H7 (cell line): ENCODE measurements around the gene TTYH2. TPM values are rescaled to one million over a fixed set of nuclear protein-coding genes. Genes with fewer than 3 reads are reported as not detected.

Experiments used
- DNase-seq: peaks from one replicate; pipeline ENCODE4 v3.0.0; 2012
- H3K27me3 ChIP-seq: 2 replicates; pipeline ENCODE4 v1.6.0; 2011; ENCODE audit warnings: mild to moderate bottlenecking, low read length; ENCODE audit not compliant: control insufficient read depth, insufficient read depth
- H3K36me3 ChIP-seq: replicated peaks from 2 replicates; pipeline ENCODE4 v1.5.1; 2011; ENCODE audit warnings: low read length; ENCODE audit not compliant: control insufficient read depth, insufficient read depth
- H3K4me3 ChIP-seq: 2 replicates; pipeline ENCODE4 v1.5.1; 2011; ENCODE audit warnings: low read depth, mild to moderate bottlenecking, control low read depth, low read length, moderate library complexity; ENCODE audit not compliant: insufficient read depth
- total RNA-seq: library from RNA; depleted of rRNA; stranded (reverse); fragments of >200 nt; shearing (Covaris generic); gene quantifications from 2 replicates; pipeline ENCODE4 v1.2.3, GENCODE V29; 2014

TTYH2 gene
- total RNA-seq, 1 experiment from 2014 or later, result 2.5 TPM

GRCh38 chr17:74230896-74231295, 17.5 kb downstream of the TTYH2 start:
- no peaks in the 10 kb centered on the region for H3K27me3 ChIP-seq
- no peaks in the 10 kb centered on the region; the same call in 1 of the 2 replicates for H3K36me3 ChIP-seq
- H3K4me3 ChIP-seq, result no peak overlapping the region
- DNase-seq, result no peak

GRCh38 chr17:74231928-74232907, 18.8 kb downstream of the TTYH2 start:
- Histone ChIP-seq H3K4me3 (no peak overlapping the region), H3K36me3 (no peaks in the 10 kb centered on the region), H3K27me3 (no peaks in the 10 kb centered on the region)
- DNase-seq, result no peak

DNA sequence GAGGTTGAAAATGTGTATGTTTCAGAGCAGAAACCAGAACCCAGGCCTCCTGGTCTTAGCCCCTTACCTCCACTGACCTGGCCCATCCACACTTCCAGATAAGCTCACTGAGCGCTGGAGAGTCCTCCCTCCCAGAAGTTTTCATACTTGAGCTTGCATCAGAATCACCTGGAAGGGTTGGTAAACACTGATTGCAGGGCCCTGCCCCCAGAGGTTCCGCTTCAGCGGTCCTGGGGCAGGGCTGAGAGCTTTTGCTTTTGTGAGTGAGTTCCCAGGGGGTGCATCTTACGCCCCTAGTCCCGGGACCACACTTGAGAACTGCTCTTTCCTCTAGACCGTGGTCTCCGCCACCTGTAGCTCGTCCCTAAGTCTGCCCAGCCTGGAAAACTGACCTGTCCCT, 20.6 kb downstream of the TTYH2 start:
- no peaks in the 10 kb centered on the region for H3K27me3 ChIP-seq
- no peak overlapping the region for H3K4me3 ChIP-seq
- DNase-seq, result no peak
- H3K36me3 ChIP-seq, result no peaks in the 10 kb centered on the region

DNA sequence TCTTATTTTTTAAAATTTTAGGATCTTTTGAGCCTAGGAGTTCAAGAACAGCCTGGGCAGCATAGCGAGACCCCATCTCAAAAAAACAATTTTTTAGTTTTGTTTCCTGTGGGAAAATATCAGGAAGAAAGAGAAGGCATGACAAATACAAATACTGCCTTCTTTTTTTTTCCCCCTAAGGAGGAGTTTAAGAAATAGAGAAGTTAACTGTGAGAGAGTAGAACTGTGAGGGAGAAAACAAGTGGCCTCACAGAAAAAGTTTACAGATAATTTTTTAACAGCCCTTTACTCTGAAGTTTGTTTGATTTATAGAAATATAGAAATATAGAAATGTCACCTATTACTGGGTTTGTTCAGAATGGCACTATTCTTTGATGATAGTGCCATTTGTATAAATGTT, 21.1 kb downstream of the TTYH2 start:
- Histone ChIP-seq H3K4me3 (no peak overlapping the region), H3K27me3 (no peaks in the 10 kb centered on the region), H3K36me3 (no peaks in the 10 kb centered on the region)
- DNase-seq, result no peak

DNA sequence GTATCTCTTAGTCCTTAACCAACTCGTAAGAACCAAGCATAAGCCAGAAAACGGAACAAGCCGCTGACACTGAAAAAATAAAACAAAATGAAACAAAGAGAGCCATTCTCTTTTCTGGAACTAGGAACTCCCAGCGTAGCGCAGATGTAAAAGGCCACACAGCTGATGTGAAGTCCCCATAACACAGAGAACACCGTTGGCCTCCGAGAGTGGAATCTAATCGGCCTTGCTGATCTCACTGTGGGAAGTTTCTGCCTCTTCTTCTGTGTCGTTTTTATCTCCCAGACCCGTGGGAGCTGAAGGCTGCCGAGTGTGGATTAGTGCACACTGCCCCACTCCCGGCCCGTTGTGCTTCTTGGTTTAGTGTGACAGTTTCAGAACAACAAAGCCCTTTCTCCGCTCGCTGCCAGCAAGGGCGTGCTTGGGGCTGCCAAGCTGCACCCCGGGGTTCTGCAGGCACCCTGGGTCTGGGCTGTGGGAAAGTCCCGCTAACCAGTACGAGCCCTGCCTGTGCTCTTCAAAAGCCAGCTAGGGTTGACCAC, 21.7 kb downstream of the TTYH2 start:
- no peak for DNase-seq
- no peaks in the 10 kb centered on the region for H3K36me3 ChIP-seq

DNA sequence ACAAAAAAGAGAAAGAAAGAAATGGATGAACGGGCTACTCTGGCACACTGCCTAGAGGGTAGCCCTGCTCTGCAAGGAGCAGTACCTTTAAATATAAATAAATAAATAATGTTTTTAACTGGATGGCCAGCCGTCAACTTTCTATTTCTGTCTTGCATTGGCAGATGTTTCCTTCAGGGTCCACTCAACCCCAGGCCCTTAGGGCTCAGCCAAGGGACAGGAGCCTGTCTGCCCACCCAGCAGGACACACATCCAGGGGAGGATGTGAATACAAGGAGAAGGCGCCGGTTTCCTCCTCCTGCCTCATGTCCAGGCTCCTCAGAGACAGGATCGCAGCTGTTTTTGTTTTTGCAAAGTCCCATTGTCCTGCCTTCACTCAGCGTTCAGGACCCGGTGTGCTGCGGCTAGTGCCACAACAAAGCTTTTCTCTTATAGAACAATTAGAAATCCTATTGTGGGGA, 22.6 kb downstream of the TTYH2 start:
- no peaks in the 10 kb centered on the region for H3K27me3 ChIP-seq
- DNase-seq, result no peak
- H3K4me3 ChIP-seq, result no peak overlapping the region
- H3K36me3 ChIP-seq, result no peaks in the 10 kb centered on the region

More for the DNA sequence above, 21.7 kb downstream of the TTYH2 start:
- no peak overlapping the region for H3K4me3 ChIP-seq
- H3K27me3 ChIP-seq, result no peaks in the 10 kb centered on the region

DNA sequence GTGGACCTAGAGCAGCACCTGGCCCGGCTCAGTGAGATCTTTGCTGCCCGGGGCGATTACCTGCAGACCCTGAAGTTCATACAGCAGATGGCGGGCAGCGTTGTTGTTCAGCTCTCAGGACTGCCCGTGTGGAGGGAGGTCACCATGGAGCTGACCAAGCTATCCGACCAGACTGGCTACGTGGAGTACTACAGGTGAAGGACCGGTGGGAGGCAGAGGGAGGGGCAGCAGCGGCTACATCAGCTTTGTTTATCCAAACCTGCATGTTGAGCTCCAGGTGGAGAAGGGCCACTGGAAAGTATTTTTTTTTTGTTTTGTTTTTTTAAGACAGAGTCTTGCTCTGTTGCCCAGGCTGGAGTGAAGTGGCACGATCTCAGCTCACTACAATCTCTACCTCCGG, 23.9 kb downstream of the TTYH2 start:
- Histone ChIP-seq H3K36me3 (no peaks in the 10 kb centered on the region), H3K4me3 (no peak overlapping the region), H3K27me3 (no peaks in the 10 kb centered on the region)
- DNase-seq, result no peak

GRCh38 chr17:74239172-74239571, 25.8 kb downstream of the TTYH2 start:
- H3K36me3 ChIP-seq, result no peaks in the 10 kb centered on the region
- DNase-seq, result no peak
- H3K27me3 ChIP-seq, result no peaks in the 10 kb centered on the region
- no peak overlapping the region for H3K4me3 ChIP-seq

DNA sequence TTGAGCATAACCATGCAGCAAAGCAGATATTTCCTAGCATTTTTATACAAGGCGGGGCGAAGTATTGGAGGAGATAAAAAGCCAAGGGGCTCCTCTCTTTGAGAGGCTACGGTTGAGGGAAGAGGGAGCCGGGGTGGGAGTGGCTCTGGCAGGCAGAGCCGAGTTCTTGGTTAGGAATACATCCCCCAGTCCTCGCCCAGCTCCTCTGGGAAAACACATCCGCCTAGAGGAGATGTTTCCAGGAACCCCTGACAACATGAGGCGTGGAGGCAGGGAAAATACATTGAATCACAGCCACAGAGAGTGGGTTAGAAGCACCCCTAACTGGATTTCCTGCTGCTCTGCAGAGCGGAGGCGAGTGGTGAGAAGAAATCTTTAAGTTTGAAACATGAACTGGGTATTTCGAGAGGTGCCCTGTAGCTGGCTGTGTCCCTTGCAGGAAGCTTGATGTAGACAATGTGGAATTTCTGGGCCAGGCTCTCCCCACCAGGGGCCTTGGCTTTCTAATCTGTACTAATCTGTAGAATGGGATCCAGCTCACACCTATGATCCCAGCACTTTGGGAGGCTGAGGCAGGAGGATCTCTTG, 27.3 kb downstream of the TTYH2 start:
- no peak for DNase-seq
- Histone ChIP-seq H3K4me3 (no peak overlapping the region), H3K36me3 (no peaks in the 10 kb centered on the region), H3K27me3 (no peaks in the 10 kb centered on the region)

DNA sequence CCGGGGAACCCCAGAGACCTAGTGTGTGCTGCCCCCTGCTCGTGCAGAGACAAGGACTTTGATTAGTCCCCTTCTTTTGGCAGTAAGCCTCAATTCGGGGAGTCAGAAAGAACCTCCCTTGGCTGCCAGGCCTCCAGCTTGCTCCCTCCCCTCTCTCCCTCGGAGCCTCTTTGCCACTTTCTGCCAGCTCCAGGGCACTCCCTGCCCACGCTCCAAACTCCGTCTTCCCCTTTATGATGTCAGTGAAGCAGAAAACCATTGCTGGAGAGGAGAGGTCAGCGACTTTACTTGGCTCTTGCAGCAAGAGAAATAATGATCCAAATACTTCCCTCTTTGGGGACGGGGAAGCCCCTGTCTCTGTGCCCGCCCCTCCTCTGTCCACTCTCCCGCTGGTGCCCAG, 28.1 kb downstream of the TTYH2 start:
- no peak for DNase-seq
- H3K4me3 ChIP-seq, result no peak overlapping the region
- no peaks in the 10 kb centered on the region for H3K27me3 ChIP-seq
- H3K36me3 ChIP-seq, result no peaks in the 10 kb centered on the region

- H3K4me3 ChIP-seq, result no peak overlapping the region
- DNase-seq, result no peak
- no peaks in the 10 kb centered on the region for H3K27me3 ChIP-seq
- H3K36me3 ChIP-seq, result no peaks in the 10 kb centered on the region
Observed at GRCh38 chr17:74241847-74242246, 28.5 kb downstream of the TTYH2 start.

DNA sequence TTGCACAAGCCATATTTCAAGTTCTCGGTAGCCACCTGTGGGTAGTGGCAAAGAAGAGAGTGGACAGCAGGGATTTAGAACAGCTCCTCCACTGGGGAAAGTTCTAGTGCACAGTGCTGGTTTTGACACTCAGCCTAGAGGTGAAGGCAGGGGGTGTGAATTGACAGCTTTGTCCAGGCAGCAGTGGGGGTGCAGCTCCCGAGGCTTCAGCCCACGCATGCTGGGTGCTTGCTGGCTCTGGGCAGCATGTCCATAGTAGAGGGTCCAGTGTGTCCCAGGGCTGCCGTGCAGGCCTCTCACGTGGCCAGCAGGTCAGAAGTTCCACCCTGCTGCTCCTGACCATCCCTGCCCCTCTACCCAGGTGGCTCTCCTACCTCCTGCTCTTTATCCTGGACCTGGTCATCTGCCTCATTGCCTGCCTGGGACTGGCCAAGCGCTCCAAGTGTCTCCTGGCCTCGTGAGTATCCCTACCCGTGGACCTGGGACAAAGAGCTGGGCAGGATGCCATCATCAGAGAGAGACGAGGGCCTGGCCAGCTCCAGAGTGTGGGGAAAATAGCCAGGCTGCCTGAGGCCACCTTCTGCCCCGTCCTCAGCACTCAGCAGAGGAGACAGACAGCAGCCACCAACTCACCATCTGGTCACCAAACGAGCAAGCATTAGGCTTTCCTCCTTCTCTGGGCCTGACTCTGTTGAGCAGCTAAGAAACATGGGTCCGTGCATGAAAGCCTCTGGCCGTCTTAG, 29.8 kb downstream of the TTYH2 start:
- H3K27me3 ChIP-seq, result no peaks in the 10 kb centered on the region
- no peaks in the 10 kb centered on the region for H3K36me3 ChIP-seq
- no peak for DNase-seq
- H3K4me3 ChIP-seq, result no peak overlapping the region

GRCh38 chr17:74244128-74244527, 30.8 kb downstream of the TTYH2 start:
- no peak overlapping the region for H3K4me3 ChIP-seq
- no peaks in the 10 kb centered on the region for H3K27me3 ChIP-seq
- DNase-seq, result no peak
- no peaks in the 10 kb centered on the region for H3K36me3 ChIP-seq

DNA sequence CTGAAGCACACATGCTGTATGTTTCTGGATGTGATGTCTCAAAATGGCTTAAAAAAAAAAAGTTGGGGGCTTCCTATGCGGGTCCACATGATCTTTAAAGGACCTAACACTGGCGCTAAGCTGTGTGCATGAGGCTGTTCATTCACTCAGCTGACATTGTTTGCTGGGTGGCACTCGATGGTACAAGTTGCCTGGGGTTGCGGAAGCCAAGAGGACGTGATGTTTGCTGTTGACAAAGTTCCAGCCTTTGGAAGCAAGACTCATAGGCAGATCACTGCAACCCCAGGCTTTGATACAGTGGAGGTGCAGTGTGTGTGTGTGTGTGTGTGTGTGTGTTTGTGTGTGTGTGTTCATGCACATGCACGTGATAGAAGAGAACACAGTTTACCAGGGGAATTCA, 31.2 kb downstream of the TTYH2 start:
- DNase-seq, result no peak
- Histone ChIP-seq H3K27me3 (no peaks in the 10 kb centered on the region), H3K4me3 (no peak overlapping the region), H3K36me3 (no peaks in the 10 kb centered on the region)
